ENCODE results near the gene ANGPTL8. TPM values are rescaled to one million over a fixed set of nuclear protein-coding genes. Genes with fewer than 3 reads are reported as not detected.
A peak's percentile ranks its signal among the peaks of the same experiment; 100 is the strongest.

Gene ANGPTL8, protein sequence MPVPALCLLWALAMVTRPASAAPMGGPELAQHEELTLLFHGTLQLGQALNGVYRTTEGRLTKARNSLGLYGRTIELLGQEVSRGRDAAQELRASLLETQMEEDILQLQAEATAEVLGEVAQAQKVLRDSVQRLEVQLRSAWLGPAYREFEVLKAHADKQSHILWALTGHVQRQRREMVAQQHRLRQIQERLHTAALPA
- total RNA-seq (2021) (not detected in 2 replicates), Bru-seq, nascent RNA (not detected), BruChase-seq, experiment 1, labeled RNA remaining after a 2-hour chase (percentile 10 among the genes with signal in this experiment), BruChase-seq, experiment 2, labeled RNA remaining after a 6-hour chase (not detected)
- long read RNA-seq = 0 reads

DNA sequence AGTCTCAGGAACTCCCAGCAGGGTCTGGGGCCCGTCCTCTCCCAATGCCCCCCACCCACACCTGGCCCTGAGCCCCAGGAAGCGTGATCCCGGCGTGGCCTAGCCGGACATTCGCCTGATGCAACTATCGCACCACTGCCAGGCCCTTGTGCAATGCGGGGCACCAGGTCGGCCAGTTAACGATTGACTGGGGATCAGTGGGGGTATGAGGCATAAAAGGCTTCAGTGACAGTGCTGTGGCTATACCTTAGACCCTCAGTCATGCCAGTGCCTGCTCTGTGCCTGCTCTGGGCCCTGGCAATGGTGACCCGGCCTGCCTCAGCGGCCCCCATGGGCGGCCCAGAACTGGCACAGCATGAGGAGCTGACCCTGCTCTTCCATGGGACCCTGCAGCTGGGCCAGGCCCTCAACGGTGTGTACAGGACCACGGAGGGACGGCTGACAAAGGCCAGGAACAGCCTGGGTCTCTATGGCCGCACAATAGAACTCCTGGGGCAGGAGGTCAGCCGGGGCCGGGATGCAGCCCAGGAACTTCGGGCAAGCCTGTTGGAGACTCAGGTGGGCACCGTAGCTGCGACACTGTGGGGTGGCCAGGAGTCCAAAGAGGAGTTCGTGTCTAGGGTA lies at the start of gene ANGPTL8:
ANGPTL8 (plus strand) TSS at position 243 of the 624 bp plus-strand sequence; CDS start at position 262, 19 bp downstream.
- H3K79me2 ChIP-seq (ENCODE audit: low read depth) = no peaks in the 10 kb centered on the region
- intact Hi-C loops (cut with micrococcal nuclease; ENCODE audit: unreplicated experiment) = no loop called here
- POLR2A ChIA-PET (ENCODE audit: unreplicated experiment) = no interaction called here
- H4K20me1 ChIP-seq (ENCODE audit: insufficient read depth) = no peaks in the 10 kb centered on the region
- H3K27ac ChIP-seq = no peak within 1 kb of the TSS
- no peak within 1 kb of the TSS for H3K4me3 ChIP-seq
- H3K9me3 ChIP-seq (ENCODE audit: insufficient read depth, low read depth) = no peaks in the 10 kb centered on the region
- CTCF ChIA-PET = no interaction called here
- peaks cover 4% of the 10 kb centered on the region; the same call in 1 of the 2 replicates for H3K36me3 ChIP-seq (ENCODE audit: low read depth)
- no peak within 1 kb of the TSS for H2AFZ ChIP-seq
- DNase-seq = no peak
- no peaks in the 10 kb centered on the region for H3K4me1 ChIP-seq (replicated peaks; ENCODE audit: insufficient read depth)
- H3K4me2 ChIP-seq = no peak within 1 kb of the TSS
- no peaks in the 10 kb centered on the region for H3K9me2 ChIP-seq (ENCODE audit: insufficient read depth)
- no peaks in the 10 kb centered on the region for H3K27me3 ChIP-seq (ENCODE audit: insufficient read depth, low read depth)
- no TSS peak for BruUV-seq (replicated peaks)
- TF ChIP-seq, protein P1, sequence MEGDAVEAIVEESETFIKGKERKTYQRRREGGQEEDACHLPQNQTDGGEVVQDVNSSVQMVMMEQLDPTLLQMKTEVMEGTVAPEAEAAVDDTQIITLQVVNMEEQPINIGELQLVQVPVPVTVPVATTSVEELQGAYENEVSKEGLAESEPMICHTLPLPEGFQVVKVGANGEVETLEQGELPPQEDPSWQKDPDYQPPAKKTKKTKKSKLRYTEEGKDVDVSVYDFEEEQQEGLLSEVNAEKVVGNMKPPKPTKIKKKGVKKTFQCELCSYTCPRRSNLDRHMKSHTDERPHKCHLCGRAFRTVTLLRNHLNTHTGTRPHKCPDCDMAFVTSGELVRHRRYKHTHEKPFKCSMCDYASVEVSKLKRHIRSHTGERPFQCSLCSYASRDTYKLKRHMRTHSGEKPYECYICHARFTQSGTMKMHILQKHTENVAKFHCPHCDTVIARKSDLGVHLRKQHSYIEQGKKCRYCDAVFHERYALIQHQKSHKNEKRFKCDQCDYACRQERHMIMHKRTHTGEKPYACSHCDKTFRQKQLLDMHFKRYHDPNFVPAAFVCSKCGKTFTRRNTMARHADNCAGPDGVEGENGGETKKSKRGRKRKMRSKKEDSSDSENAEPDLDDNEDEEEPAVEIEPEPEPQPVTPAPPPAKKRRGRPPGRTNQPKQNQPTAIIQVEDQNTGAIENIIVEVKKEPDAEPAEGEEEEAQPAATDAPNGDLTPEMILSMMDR (conservative IDR thresholded peaks at IDR 0.05) = no peak
- no peak for TF ChIP-seq EZH2 (IDR thresholded peaks at IDR 0.05; ENCODE audit: low read depth)
- peaks cover under 1% of the 10 kb centered on the region; the same call in 1 of the 2 replicates for H3F3A ChIP-seq (ENCODE audit: insufficient read depth, low read depth)

DNA sequence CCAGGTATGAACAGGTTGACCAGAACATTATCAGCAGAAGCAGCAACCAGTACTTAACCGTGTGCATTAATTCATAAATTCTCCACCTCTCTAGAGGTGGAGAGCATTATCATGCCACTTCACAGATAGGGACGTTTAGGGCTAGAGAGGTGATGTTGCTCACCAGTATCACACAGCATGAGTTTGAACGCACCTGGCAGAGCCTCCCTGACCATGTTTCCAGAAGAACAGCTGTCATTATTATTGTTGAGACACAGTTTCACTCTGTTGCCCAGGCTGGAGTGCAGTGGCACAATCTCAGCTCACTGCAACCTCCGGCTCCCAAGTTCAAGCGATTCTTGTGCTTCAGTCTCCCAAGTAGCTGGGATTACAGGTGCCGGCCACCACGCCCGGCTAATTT lies 48.9 kb upstream of the ANGPTL8 start:
- H3K79me2 ChIP-seq (ENCODE audit: low read depth) = no peaks in the 10 kb centered on the region
- H3F3A ChIP-seq (ENCODE audit: insufficient read depth, low read depth) = peaks cover 23% of the 10 kb centered on the region
- no peak overlapping the region for H3K4me3 ChIP-seq
- ChIA-PET POLR2A (ENCODE audit: unreplicated experiment) (no interaction called here), CTCF (no interaction called here)
- H3K27me3 ChIP-seq (ENCODE audit: insufficient read depth, low read depth) = no peaks in the 10 kb centered on the region
- no peak overlapping the region for H2AFZ ChIP-seq
- no peak for TF ChIP-seq EZH2 (IDR thresholded peaks at IDR 0.05; ENCODE audit: low read depth)
- TF ChIP-seq, protein P1 (conservative IDR thresholded peaks at IDR 0.05) = no peak
- no peaks in the 10 kb centered on the region for H3K9me3 ChIP-seq (ENCODE audit: insufficient read depth, low read depth)
- H3K9me2 ChIP-seq (ENCODE audit: insufficient read depth) = no peaks in the 10 kb centered on the region
- H3K4me1 ChIP-seq (replicated peaks; ENCODE audit: insufficient read depth) = no peaks in the 10 kb centered on the region
- H3K4me2 ChIP-seq = no peak overlapping the region
- H3K36me3 ChIP-seq (ENCODE audit: low read depth) = no peaks in the 10 kb centered on the region
- DNase-seq = no peak
- H4K20me1 ChIP-seq (ENCODE audit: insufficient read depth) = no peaks in the 10 kb centered on the region
- intact Hi-C loops (cut with micrococcal nuclease; ENCODE audit: unreplicated experiment) = no loop called here
- no TSS peak for BruUV-seq (replicated peaks)
- H3K27ac ChIP-seq = no peak overlapping the region

DNA sequence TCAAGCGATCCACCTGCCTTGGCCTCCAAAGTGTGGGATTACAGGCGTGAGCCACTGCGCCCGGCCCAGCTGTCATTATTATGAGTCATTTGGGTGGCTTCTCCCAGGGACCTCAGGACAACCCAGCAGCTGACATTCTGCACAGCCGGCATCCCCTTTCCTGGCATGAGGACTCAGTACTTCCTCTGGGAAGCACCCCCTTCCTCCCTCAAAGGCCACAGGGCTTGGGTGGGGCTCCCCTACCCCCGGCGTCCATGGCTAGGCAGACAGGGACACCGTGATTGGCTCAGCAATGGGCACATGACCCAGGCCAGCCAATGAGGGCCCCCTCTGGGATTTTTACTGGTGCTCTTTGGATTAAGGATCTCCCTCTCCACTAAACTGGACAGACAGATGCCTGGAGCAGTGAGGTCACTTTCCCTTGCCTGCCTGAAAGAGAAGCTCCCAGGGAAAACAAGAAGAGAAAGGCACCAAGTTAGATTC lies 48.1 kb upstream of the ANGPTL8 start:
- Histone ChIP-seq H3K36me3 (ENCODE audit: low read depth) (no peaks in the 10 kb centered on the region), H3K27me3 (ENCODE audit: insufficient read depth, low read depth) (no peaks in the 10 kb centered on the region), H3F3A (ENCODE audit: insufficient read depth, low read depth) (peaks cover 26% of the 10 kb centered on the region), H3K79me2 (ENCODE audit: low read depth) (no peaks in the 10 kb centered on the region), H4K20me1 (ENCODE audit: insufficient read depth) (no peaks in the 10 kb centered on the region), H3K9me2 (ENCODE audit: insufficient read depth) (no peaks in the 10 kb centered on the region), H3K4me2 (no peak overlapping the region), H3K27ac (no peak overlapping the region), H3K4me1 (replicated peaks; ENCODE audit: insufficient read depth) (0 out of 2 replicates have a peak, but pooled peaks cover 2% of the 10 kb centered on the region), H3K4me3 (no peak overlapping the region), H3K9me3 (ENCODE audit: insufficient read depth, low read depth) (no peaks in the 10 kb centered on the region), H2AFZ (no peak overlapping the region)
- BruUV-seq (replicated peaks) = no TSS peak
- DNase-seq = peak; percentile 58 to 70
- POLR2A ChIA-PET (ENCODE audit: unreplicated experiment) = no interaction called here
- intact Hi-C loops (cut with micrococcal nuclease; ENCODE audit: unreplicated experiment) = no loop called here
- TF ChIP-seq EZH2 (IDR thresholded peaks at IDR 0.05; ENCODE audit: low read depth) = no peak
- TF ChIP-seq, protein P1 (conservative IDR thresholded peaks at IDR 0.05) = no peak
- CTCF ChIA-PET = no interaction called here

All from PC-9 (cell line).